ENCODE measurements around the gene BAIAP3. TPM values are rescaled to one million over a fixed set of nuclear protein-coding genes. Genes with fewer than 3 reads are reported as not detected.

BAIAP3 gene
- total RNA-seq, 1 experiment from 2014 or later, result 44.7 TPM

DNA sequence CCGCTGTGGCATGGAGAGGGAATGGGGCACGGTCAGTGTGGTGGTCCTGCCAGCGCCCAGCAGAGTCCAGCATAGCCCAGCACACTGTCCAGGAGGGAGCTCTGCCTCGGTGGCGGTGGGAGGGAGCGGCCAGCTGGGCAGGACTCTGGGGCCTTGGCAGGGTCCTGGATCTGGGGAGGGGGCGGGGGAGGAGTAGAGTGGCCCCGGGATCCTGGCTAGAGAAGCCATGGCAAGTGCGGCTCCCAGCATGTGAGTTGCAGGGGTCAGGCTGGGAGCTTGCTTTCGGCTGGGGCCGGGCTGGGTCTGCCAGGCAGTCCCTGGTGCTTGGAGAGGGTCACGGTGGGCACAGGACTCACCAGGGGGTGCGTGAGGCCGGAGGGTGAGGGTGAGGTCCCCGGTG lies 22.1 kb downstream of the BAIAP3 start:
- Histone ChIP-seq H2AFZ (ENCODE audit: low read depth, low read length, poor library complexity, severe bottlenecking) (no peak overlapping the region), H3K9me3 (ENCODE audit: control insufficient read depth in 1 of 2, insufficient read depth in 1 of 2, low read depth in 1 of 2, low read length in 2 of 2) (no peaks in the 10 kb centered on the region), H3K4me3 (replicated peaks in 1 of 2; ENCODE audit: low read depth in 1 of 2, low read length in 2 of 2) (no peak overlapping the region), H3K9ac (ENCODE audit: low read length) (no peak overlapping the region), H3K4me1 (ENCODE audit: control insufficient read depth in 1 of 2, insufficient read depth in 2 of 2, low read length in 2 of 2) (peaks cover 32 to 48% of the 10 kb centered on the region in 2 experiments), H3K4me2 (ENCODE audit: low read length) (no peak overlapping the region), H4K20me1 (ENCODE audit: insufficient read depth) (no peaks in the 10 kb centered on the region), H3K9me2 (ENCODE audit: insufficient read depth) (no peaks in the 10 kb centered on the region), H3K79me2 (ENCODE audit: insufficient read depth, low read length) (peaks cover 89% of the 10 kb centered on the region), H3K27me3 (ENCODE audit: insufficient read depth, low read length) (no peaks in the 10 kb centered on the region), H3K27ac (ENCODE audit: low read depth, low read length) (no peak overlapping the region), H3K36me3 (ENCODE audit: control insufficient read depth in 1 of 2, insufficient read depth in 2 of 2, low read length in 2 of 2) (peaks cover under 1 to 1% of the 10 kb centered on the region in 2 experiments; a peak in 1 of 4 replicates)
- ATAC-seq (no peak), DNase-seq (ENCODE audit: low read depth, low spot score) (no peak)
- no TSS peak for BruUV-seq (replicated peaks)
- intact Hi-C loops (cut with micrococcal nuclease), result no loop called here
- RAD21 ChIA-PET (ENCODE audit: low non-redundant PET in 1 of 2, low total read pairs in 2 of 2, uncharacterized antibody in 2 of 2, unreplicated experiment in 2 of 2), result no interaction called here
- CTCF ChIA-PET, result no interaction called here
- no peak for TF ChIP-seq MAX (IDR thresholded peaks at IDR 0.05)
- no peak for TF ChIP-seq ZFX (IDR thresholded peaks at IDR 0.05)
- no peak for TF ChIP-seq FOSL1 (IDR thresholded peaks at IDR 0.05; ENCODE audit: low read depth)
- no peak for TF ChIP-seq EZH2phosphoT487 (IDR thresholded peaks at IDR 0.05; ENCODE audit: borderline replicate concordance)
- POLR2A ChIA-PET, result no interaction called here

GRCh38 chr16:1356061-1356900 lies 22.8 kb downstream of the BAIAP3 start:
- no peak for ATAC-seq
- no peaks in the 10 kb centered on the region for H3K27me3 ChIP-seq (ENCODE audit: insufficient read depth, low read length)
- ChIA-PET CTCF (no interaction called here), POLR2A (interaction anchor here (1.5 kb wide), 1 partner anchor 64 kb away, joined by 5 read pairs; the partner anchor contains the start of gene UQCC4), RAD21 (ENCODE audit: low non-redundant PET in 1 of 2, low total read pairs in 2 of 2, uncharacterized antibody in 2 of 2, unreplicated experiment in 2 of 2) (no interaction called here)
- H3K27ac ChIP-seq (ENCODE audit: low read depth, low read length), result 0 out of 2 replicates have a peak overlapping the region, but pooled peaks have one; percentile 85
- no peaks in the 10 kb centered on the region for H4K20me1 ChIP-seq (ENCODE audit: insufficient read depth)
- peaks cover 3 to 7% of the 10 kb centered on the region in 2 experiments; a peak in 1 of 4 replicates for H3K36me3 ChIP-seq (ENCODE audit: control insufficient read depth in 1 of 2, insufficient read depth in 2 of 2, low read length in 2 of 2)
- DNase-seq (ENCODE audit: low read depth, low spot score), result no peak
- peaks cover 29 to 43% of the 10 kb centered on the region in 2 experiments for H3K4me1 ChIP-seq (ENCODE audit: control insufficient read depth in 1 of 2, insufficient read depth in 2 of 2, low read length in 2 of 2)
- BruUV-seq (replicated peaks), result no TSS peak
- peak overlapping the region; percentile 83 for H3K4me2 ChIP-seq (ENCODE audit: low read length)
- H2AFZ ChIP-seq (ENCODE audit: low read depth, low read length, poor library complexity, severe bottlenecking), result no peak overlapping the region
- H3K9me2 ChIP-seq (ENCODE audit: insufficient read depth), result no peaks in the 10 kb centered on the region
- no peaks in the 10 kb centered on the region for H3K9me3 ChIP-seq (ENCODE audit: control insufficient read depth in 1 of 2, insufficient read depth in 1 of 2, low read depth in 1 of 2, low read length in 2 of 2)
- intact Hi-C loops (cut with micrococcal nuclease), result no loop called here
- peaks cover 88% of the 10 kb centered on the region for H3K79me2 ChIP-seq (ENCODE audit: insufficient read depth, low read length)
- H3K9ac ChIP-seq (ENCODE audit: low read length), result peak overlapping the region; percentile 49
- no peak overlapping the region for H3K4me3 ChIP-seq (replicated peaks in 1 of 2; ENCODE audit: low read depth in 1 of 2, low read length in 2 of 2)
- TF ChIP-seq FOSL1 (IDR thresholded peaks at IDR 0.05; ENCODE audit: low read depth), result no peak
- no peak for TF ChIP-seq EZH2phosphoT487 (IDR thresholded peaks at IDR 0.05; ENCODE audit: borderline replicate concordance)
- no peak for TF ChIP-seq ATF3 (IDR thresholded peaks at IDR 0.05)
- TF ChIP-seq RAD21 (IDR thresholded peaks at IDR 0.05; ENCODE audit: low read depth), result no peak
- TF ChIP-seq SIN3A (IDR thresholded peaks at IDR 0.05; ENCODE audit: low read depth), result no peak
- TF ChIP-seq TCF7L2 (IDR thresholded peaks at IDR 0.05; ENCODE audit: borderline replicate concordance, extremely low read depth, insufficient read depth, insufficient read length), result no peak
- no peak for TF ChIP-seq EZH2 (IDR thresholded peaks at IDR 0.05)
- TF ChIP-seq POLR2A (IDR thresholded peaks at IDR 0.05; ENCODE audit: borderline replicate concordance, extremely low read depth, insufficient read depth, insufficient read length), result no peak
- TF ChIP-seq YY1 (IDR thresholded peaks at IDR 0.05; ENCODE audit: extremely low read depth, insufficient replicate concordance, low read depth, low read length), result no peak
- no peak for TF ChIP-seq SP1 (IDR thresholded peaks at IDR 0.05; ENCODE audit: low read depth)
- TF ChIP-seq MAX (IDR thresholded peaks at IDR 0.05), result no peak
- no peak for TF ChIP-seq ZNF274 (IDR thresholded peaks at IDR 0.05; ENCODE audit: low read depth, low read length)
- TF ChIP-seq CEBPB (IDR thresholded peaks at IDR 0.05; ENCODE audit: low read depth), result no peak
- no peak for TF ChIP-seq SRF (IDR thresholded peaks at IDR 0.05; ENCODE audit: low read depth)
- TF ChIP-seq JUND (IDR thresholded peaks at IDR 0.05), result no peak
- TF ChIP-seq CTCF (IDR thresholded peaks at IDR 0.05 in 2 of 3, conservative IDR thresholded peaks at IDR 0.05 in 1 of 3; ENCODE audit: borderline replicate concordance in 1 of 3, insufficient read depth in 1 of 3, low read depth in 2 of 3, low read length in 2 of 3), result no peak
